SK-N-SH (cell line): ENCODE data around the gene TESMIN. TPM values are rescaled to one million over a fixed set of nuclear protein-coding genes. Genes with fewer than 3 reads are reported as not detected.

Experiments
- CTCF ChIA-PET: fragments of 300-600, 350-600 bp; formaldehyde crosslinking; extraction: SDS; loops from one replicate; lab custom pipeline; 2021; lab: Yijun Ruan, JAX
- POLR2A ChIA-PET: fragments of 350-600 bp; sonication (Branson Sonifier 250); formaldehyde crosslinking; extraction: SDS; loops from one replicate; lab custom pipeline; 2020; ENCODE audit warnings: antibody characterized with exemption, inconsistent platforms; lab: Yijun Ruan, JAX
- DNase-seq: peaks from one replicate; pipeline ENCODE4 v3.0.0; 2012
- H2AFZ ChIP-seq: fragments of 200-600 bp; sonication (generic); 2 replicates; pipeline ENCODE4 v1.8.1; 2016; ENCODE audit warnings: antibody characterized with exemption, mild to moderate bottlenecking, low read depth
- H3F3A ChIP-seq: fragments of 200-600 bp; sonication (generic); replicated peaks from 2 replicates; pipeline ENCODE3; 2016; ENCODE audit warnings: antibody characterized with exemption, mild to moderate bottlenecking; ENCODE audit not compliant: insufficient read depth
- H3K27ac ChIP-seq, 2 experiments: fragments of 200-500 bp in 1 of 2; fragments of 200-600 bp in 1 of 2; sonication (Bioruptor generic) in 1 of 2; sonication (generic), shearing (Covaris generic) in 1 of 2; 2 replicates each; pipeline versions ENCODE4 v1.5.1 to v1.6.1; 2014 to 2016; ENCODE audit warnings: low read depth in 2 of 2, inconsistent platforms in 1 of 2, low read length in 1 of 2, mild to moderate bottlenecking in 1 of 2, mixed read lengths in 1 of 2
- H3K27me3 ChIP-seq: fragments of 200-600 bp; sonication (generic), shearing (Covaris generic); 2 replicates; pipeline ENCODE4 v1.6.1; 2016; ENCODE audit warnings: mixed run types; ENCODE audit not compliant: insufficient read depth
- H3K36me3 ChIP-seq, 2 experiments: fragments of 200-500 bp in 1 of 2; fragments of 200-600 bp in 1 of 2; sonication (Bioruptor generic) in 1 of 2; sonication (generic) in 1 of 2; replicated peaks in 1 of 2; 2 replicates each; pipeline versions ENCODE3 to v1.5.1; 2014 to 2016; ENCODE audit warnings: low read length in 1 of 2, mild to moderate bottlenecking in 1 of 2; ENCODE audit not compliant: insufficient read depth in 2 of 2, control insufficient read depth in 1 of 2
- H3K4me1 ChIP-seq, 2 experiments: fragments of 200-500 bp in 1 of 2; fragments of 200-600 bp in 1 of 2; sonication (Bioruptor generic) in 1 of 2; sonication (generic), shearing (Covaris generic) in 1 of 2; 2 replicates each; pipeline versions ENCODE4 v1.5.1 to v1.6.1; 2014 to 2016; ENCODE audit warnings: low read depth in 1 of 2, low read length in 1 of 2, mixed run types in 1 of 2; ENCODE audit not compliant: insufficient read depth in 2 of 2, control insufficient read depth in 1 of 2
- H3K4me2 ChIP-seq: fragments of 200-600 bp; sonication (generic), shearing (Covaris generic); 2 replicates; pipeline ENCODE4 v1.6.1; 2017; ENCODE audit warnings: mixed run types
- H3K4me3 ChIP-seq, 2 experiments: fragments of 200-500 bp in 1 of 2; fragments of 200-600 bp in 1 of 2; sonication (Bioruptor generic) in 1 of 2; sonication (generic), shearing (Covaris generic) in 1 of 2; 2 replicates each; pipeline versions ENCODE4 v1.5.1 to v1.8.1; 2014 to 2016; ENCODE audit warnings: low read depth in 2 of 2, inconsistent platforms in 1 of 2, low read length in 1 of 2, mild to moderate bottlenecking in 1 of 2, mixed read lengths in 1 of 2, moderate library complexity in 1 of 2
- H3K79me2 ChIP-seq: fragments of 200-600 bp; sonication (generic); 2 replicates; pipeline ENCODE4 v1.8.1; 2017; ENCODE audit warnings: mild to moderate bottlenecking; ENCODE audit not compliant: insufficient read depth
- H3K9ac ChIP-seq: fragments of 200-600 bp; sonication (generic); 2 replicates; pipeline ENCODE4 v1.6.1; 2017; ENCODE audit warnings: mixed run types
- H3K9me2 ChIP-seq: fragments of 200-600 bp; sonication (generic); 2 replicates; pipeline ENCODE4 v1.6.1; 2017; ENCODE audit warnings: mixed run types
- H3K9me3 ChIP-seq: fragments of 200-600 bp; sonication (generic); 2 replicates; pipeline ENCODE4 v1.6.1; 2017; ENCODE audit warnings: mixed run types, mild to moderate bottlenecking, moderate library complexity
- H4K20me1 ChIP-seq: fragments of 200-600 bp; sonication (generic); 2 replicates; pipeline ENCODE4 v1.6.1; 2017; ENCODE audit warnings: mild to moderate bottlenecking, mixed run types; ENCODE audit not compliant: insufficient read depth
- GATA2 ChIP-seq: sonication (generic); formaldehyde crosslinking; IDR thresholded peaks from 2 replicates; pipeline ENCODE4 v1.5.0; 2020; ENCODE audit warnings: mild to moderate bottlenecking, missing genetic modification reagents
- JUND ChIP-seq: IDR thresholded peaks from 2 replicates; pipeline ENCODE4 v1.4.0; 2012
- RAD21 ChIP-seq: IDR thresholded peaks from 2 replicates; pipeline ENCODE4 v1.6.1; 2012; ENCODE audit warnings: mild to moderate bottlenecking, low read length
- WGBS: methylation state at CpG from one replicate; pipeline ENCODE4 v1.1.6; 2017; ENCODE audit warnings: low lambda C conversion rate; 5-methylcytosine and 5-hydroxymethylcytosine counted together
- polyA plus RNA-seq, 3 experiments: library from polyadenylated mRNA; depleted of rRNA; stranded (reverse); fragments of >200 nt; gene quantifications; 2 replicates each; pipeline ENCODE4 v1.2.3, GENCODE V29; 2012
- TF ChIP-seq, protein P1 (sequence below): fragments of 200-600 bp; sonication (generic); IDR thresholded peaks from 2 replicates; pipeline ENCODE4 v1.6.1; 2017; ENCODE audit warnings: antibody characterized with exemption, mild to moderate bottlenecking, moderate library complexity
- TF ChIP-seq, protein P2 (sequence below): IDR thresholded peaks from 2 replicates; pipeline ENCODE4; 2012
- TF ChIP-seq, protein P3 (sequence below): IDR thresholded peaks from 2 replicates; pipeline ENCODE4 v1.4.0; 2012; ENCODE audit warnings: low read depth, borderline replicate concordance
- TF ChIP-seq, protein P4 (sequence below): fragments of 150-350 bp; IDR thresholded peaks from 2 replicates; pipeline ENCODE4 v1.6.1; 2016; ENCODE audit warnings: mild to moderate bottlenecking, low read depth, low read length

The TESMIN gene
- polyA plus RNA-seq, 1 of the 3 experiments (the other 2 are of a cell fraction): 3.5 TPM

DNA sequence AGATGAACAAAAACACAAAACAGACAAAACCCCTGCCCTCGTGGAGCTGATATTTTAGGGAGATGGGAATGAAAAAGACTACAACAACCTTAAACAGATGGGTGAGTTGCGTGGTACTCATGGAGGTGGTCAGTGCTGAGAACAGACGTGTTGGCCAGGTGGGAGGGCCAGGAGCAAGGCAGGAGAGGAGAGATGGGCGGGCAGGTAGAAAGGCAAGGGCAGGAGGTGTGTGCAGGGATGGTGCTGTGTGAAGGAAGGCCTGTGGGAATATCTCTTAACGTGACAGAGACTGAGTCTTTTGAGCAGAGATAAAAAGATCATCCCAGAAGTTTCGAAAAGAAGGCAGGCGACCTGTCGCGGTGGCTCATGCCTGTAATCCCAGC, 59.9 kb downstream of the TESMIN start:
- POLR2A ChIA-PET: interaction anchor here (1.0 to 1.5 kb wide), 2 partner anchors 14 to 61 kb away, joined by 3 read pairs; partner anchors contain the start of gene TESMIN
- 69% methylated on average over 9 of the region's 9 CpGs for WGBS

DNA sequence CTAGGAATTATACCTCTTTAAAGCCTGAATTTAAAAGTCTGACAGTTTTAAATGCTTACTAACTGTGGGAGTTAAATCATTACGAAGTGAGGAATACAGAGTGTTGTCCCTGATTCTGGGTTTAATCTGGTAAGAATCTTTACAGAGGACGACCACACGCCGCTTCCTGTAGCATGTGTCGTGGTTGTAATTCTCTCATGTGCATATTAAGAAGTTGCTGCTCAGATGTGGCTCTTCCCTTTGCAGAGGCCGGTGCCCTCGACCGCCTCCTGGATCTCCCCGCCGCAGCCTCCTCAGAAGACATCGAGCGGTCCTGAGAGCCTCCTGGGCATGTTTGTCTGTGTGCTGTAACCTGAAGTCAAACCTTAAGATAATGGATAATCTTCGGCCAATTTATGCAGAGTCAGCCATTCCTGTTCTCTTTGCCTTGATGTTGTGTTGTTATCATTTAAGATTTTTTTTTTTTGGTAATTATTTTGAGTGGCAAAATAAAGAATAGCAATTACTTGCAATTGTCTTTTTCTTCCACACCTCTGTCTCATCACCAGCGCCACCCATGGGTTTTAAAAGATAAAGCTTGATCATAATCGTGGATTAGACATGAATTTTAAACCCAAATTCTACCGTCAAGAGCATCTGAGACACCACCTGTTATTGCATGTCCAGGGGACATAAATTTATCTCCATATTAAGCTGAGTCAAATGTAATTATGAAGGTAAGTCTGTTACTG, 60.5 kb downstream of the TESMIN start:
- Histone ChIP-seq H3K36me3 (no peaks in the 10 kb centered on the region), H4K20me1 (no peaks in the 10 kb centered on the region), H3K4me3 (no peak overlapping the region), H3K4me2 (no peak overlapping the region), H2AFZ (no peak overlapping the region), H3K9me3 (no peaks in the 10 kb centered on the region), H3K27ac (no peak overlapping the region), H3K9ac (no peak overlapping the region), H3K27me3 (peaks cover 9% of the 10 kb centered on the region), H3K79me2 (no peaks in the 10 kb centered on the region), H3K9me2 (no peaks in the 10 kb centered on the region), H3F3A (no peaks in the 10 kb centered on the region), H3K4me1 (peaks cover 0 to 29% of the 10 kb centered on the region in 2 experiments; a peak in 1 of 4 replicates)
- TF ChIP-seq JUND (no peak), RAD21 (peak; percentile 29; the same call in 1 of the 2 replicates)
- TF ChIP-seq, protein P1, sequence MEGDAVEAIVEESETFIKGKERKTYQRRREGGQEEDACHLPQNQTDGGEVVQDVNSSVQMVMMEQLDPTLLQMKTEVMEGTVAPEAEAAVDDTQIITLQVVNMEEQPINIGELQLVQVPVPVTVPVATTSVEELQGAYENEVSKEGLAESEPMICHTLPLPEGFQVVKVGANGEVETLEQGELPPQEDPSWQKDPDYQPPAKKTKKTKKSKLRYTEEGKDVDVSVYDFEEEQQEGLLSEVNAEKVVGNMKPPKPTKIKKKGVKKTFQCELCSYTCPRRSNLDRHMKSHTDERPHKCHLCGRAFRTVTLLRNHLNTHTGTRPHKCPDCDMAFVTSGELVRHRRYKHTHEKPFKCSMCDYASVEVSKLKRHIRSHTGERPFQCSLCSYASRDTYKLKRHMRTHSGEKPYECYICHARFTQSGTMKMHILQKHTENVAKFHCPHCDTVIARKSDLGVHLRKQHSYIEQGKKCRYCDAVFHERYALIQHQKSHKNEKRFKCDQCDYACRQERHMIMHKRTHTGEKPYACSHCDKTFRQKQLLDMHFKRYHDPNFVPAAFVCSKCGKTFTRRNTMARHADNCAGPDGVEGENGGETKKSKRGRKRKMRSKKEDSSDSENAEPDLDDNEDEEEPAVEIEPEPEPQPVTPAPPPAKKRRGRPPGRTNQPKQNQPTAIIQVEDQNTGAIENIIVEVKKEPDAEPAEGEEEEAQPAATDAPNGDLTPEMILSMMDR: peak; percentile 32
- TF ChIP-seq, protein P2, sequence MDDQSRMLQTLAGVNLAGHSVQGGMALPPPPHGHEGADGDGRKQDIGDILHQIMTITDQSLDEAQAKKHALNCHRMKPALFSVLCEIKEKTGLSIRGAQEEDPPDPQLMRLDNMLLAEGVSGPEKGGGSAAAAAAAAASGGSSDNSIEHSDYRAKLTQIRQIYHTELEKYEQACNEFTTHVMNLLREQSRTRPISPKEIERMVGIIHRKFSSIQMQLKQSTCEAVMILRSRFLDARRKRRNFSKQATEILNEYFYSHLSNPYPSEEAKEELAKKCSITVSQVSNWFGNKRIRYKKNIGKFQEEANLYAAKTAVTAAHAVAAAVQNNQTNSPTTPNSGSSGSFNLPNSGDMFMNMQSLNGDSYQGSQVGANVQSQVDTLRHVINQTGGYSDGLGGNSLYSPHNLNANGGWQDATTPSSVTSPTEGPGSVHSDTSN: no peak
- CTCF ChIA-PET: interaction anchor here (0.7 to 1.4 kb wide), 3 partner anchors 14 to 92 kb away, joined by 3 to 4 read pairs (median 3); no protein-coding TSS in a partner anchor
- no peak for DNase-seq
- POLR2A ChIA-PET: no interaction called here
- WGBS: 83% methylated on average over 16 of the region's 16 CpGs

More for the DNA sequence above, 59.9 kb downstream of the TESMIN start:
- Histone ChIP-seq H3K9me3 (no peaks in the 10 kb centered on the region), H3K27me3 (peaks cover 6% of the 10 kb centered on the region), H3K4me1 (peaks cover 0 to 23% of the 10 kb centered on the region in 2 experiments; a peak in 1 of 4 replicates), H2AFZ (no peak overlapping the region), H4K20me1 (no peaks in the 10 kb centered on the region), H3F3A (no peaks in the 10 kb centered on the region), H3K9ac (no peak overlapping the region), H3K27ac (no peak overlapping the region), H3K36me3 (no peaks in the 10 kb centered on the region), H3K9me2 (no peaks in the 10 kb centered on the region), H3K4me2 (no peak overlapping the region), H3K79me2 (no peaks in the 10 kb centered on the region), H3K4me3 (no peak overlapping the region)
- TF ChIP-seq GATA2: peak; percentile 14; the same call in 1 of the 2 replicates
- TF ChIP-seq, protein P3, sequence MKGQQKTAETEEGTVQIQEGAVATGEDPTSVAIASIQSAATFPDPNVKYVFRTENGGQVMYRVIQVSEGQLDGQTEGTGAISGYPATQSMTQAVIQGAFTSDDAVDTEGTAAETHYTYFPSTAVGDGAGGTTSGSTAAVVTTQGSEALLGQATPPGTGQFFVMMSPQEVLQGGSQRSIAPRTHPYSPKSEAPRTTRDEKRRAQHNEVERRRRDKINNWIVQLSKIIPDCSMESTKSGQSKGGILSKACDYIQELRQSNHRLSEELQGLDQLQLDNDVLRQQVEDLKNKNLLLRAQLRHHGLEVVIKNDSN: no peak
- TF ChIP-seq, protein P4, sequence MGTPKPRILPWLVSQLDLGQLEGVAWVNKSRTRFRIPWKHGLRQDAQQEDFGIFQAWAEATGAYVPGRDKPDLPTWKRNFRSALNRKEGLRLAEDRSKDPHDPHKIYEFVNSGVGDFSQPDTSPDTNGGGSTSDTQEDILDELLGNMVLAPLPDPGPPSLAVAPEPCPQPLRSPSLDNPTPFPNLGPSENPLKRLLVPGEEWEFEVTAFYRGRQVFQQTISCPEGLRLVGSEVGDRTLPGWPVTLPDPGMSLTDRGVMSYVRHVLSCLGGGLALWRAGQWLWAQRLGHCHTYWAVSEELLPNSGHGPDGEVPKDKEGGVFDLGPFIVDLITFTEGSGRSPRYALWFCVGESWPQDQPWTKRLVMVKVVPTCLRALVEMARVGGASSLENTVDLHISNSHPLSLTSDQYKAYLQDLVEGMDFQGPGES: no peak
- no peak for DNase-seq
- CTCF ChIA-PET: interaction anchor here (1.2 to 1.4 kb wide), 2 partner anchors 15 to 92 kb away, joined by 3 to 4 read pairs; no protein-coding TSS in a partner anchor
